LHCN-M2 (cell line): ENCODE measurements around the gene FURIN. TPM values are rescaled to one million over a fixed set of nuclear protein-coding genes. Genes with fewer than 3 reads are reported as not detected.
A peak's percentile ranks its signal among the peaks of the same experiment; 100 is the strongest.
"Not testable (repeated sequence)": the region's sequence is repeated elsewhere in the genome, so short reads cannot be mapped to it uniquely, and the experiment has no call there.

Source experiments
- DNase-seq: peaks from one replicate; pipeline ENCODE4 v3.0.0-alpha.2; 2012; ENCODE audit warnings: low read depth
- total RNA-seq: library from RNA; depleted of rRNA; stranded (reverse); fragments of >200 nt; gene quantifications from 2 replicates; pipeline ENCODE4 v1.2.3, GENCODE V29; 2014

Gene FURIN
- total RNA-seq, 1 experiment from 2014 or later, result 32.1 TPM

GRCh38 chr15:90844696-90845095, 23.7 kb upstream of the FURIN start:
- no peak for DNase-seq

DNA sequence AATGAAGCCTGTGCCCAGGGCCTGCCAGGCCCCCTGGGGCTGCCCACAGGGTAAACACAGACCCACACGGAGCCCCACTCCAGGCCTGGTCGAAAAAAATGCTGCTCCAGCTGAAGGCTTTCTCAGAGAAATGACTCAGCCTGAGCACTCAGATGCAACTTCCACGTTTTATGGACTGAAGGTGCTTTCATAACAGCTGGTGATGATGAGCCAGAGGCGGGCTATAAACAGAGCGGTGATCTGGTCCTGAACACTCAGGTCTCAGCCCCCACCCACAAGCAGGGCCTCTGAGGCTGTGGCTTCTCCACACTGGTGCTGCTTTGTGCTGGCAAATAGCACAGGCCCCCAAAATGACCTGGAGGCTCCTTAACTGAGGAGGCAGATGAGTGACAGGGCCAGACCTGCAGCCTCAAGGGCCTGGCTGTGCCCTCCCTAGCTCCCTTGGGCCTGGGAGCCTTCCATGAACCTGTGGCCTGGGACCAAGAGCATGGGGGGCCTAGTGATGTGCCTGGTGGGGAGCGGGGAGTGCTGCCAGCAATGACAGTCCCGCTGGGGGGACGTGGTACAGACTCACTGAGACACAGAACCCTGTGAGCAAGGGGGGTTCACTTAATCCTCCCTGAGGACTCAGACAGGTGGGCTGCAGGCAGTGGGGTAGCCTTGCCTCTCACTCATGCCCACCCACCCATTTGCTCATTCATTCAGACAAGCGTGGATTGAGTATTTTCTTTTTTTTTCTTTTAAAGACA, 23.0 kb upstream of the FURIN start:
- DNase-seq, result peak; percentile 92

- DNase-seq, result not testable (repeated sequence)
These were observed 19.0 kb upstream of the FURIN start for GRCh38 chr15:90849424-90849823.

- peak; percentile 41 for DNase-seq
These were observed 17.3 kb upstream of the FURIN start for GRCh38 chr15:90851114-90851513.

GRCh38 chr15:90851940-90852339, 16.4 kb upstream of the FURIN start:
- DNase-seq, result no peak

GRCh38 chr15:90855139-90855538, 13.2 kb upstream of the FURIN start:
- DNase-seq, result no peak

- DNase-seq, result no peak
These were observed 11.1 kb upstream of the FURIN start for GRCh38 chr15:90857337-90857736.

DNA sequence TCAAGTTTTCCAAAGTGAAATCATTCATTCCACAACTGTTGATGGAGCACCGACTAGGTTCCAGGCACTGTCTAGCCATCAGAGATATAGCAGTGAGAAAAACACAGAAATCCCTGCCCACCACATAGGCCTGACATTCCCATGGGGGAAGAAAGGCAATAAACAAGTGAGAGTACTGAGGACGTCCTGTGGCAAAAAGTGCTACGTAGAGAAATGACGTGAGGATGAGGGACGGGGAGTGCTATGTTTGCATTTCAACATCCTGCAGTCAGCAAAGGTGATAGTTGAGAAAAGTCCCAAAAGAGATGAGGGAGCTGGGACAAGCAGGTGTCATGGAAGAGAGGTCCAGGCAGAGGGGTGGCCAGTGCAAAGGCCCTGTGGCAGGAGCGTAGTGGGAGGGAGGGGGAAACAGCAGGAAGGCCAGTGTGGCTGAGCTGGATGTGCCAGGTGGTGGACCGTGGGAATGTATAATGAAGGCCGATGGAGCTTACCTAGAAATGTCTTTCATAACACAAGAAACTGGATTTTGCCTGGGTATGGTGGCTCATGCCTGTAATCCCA, 10.4 kb upstream of the FURIN start:
- DNase-seq, result no peak

GRCh38 chr15:90859234-90860131, 8.9 kb upstream of the FURIN start:
- DNase-seq, result no peak

DNA sequence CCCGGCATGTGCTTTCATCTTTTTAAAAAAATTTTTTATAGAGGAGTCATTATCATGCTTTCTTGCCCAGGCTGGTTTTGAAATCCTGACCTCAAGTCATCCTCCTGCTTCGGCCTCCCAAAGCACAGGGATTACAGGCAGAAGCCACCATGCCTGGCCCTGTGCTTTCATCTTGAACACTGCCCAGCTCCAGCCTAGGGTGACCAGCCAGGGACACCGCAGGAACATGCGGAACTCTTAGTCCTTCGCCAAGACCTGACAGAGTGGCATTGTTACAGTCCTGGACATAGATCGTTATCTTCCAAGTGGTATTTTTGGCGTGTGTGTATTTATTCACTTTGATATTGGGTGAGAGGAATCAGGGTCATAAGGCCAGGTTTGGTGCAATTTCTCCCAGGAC, 7.9 kb upstream of the FURIN start:
- DNase-seq, result no peak

- no peak for DNase-seq
These were observed 7.3 kb upstream of the FURIN start for GRCh38 chr15:90860942-90861675.

DNA sequence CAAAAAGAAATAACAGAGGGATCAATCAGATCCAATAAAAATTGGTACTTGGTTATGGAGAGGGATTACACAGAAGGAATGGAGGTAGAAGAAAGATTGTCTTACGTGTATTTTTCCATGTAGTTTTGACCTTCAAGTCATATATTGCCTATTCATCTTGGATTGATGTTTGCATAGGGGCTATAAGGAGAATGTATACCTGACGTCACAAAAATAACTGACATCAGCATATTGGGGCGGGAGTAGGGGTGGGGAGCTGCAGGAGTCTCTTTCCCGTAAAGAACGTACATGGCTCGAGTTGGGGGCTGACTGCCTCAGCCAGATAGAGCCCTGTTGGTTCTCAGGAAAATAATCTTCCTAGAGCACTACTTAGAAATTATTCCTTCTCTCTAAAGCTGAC, 5.9 kb upstream of the FURIN start:
- no peak for DNase-seq

GRCh38 chr15:90862964-90863778, 5.2 kb upstream of the FURIN start:
- peak; percentile 83 for DNase-seq

DNA sequence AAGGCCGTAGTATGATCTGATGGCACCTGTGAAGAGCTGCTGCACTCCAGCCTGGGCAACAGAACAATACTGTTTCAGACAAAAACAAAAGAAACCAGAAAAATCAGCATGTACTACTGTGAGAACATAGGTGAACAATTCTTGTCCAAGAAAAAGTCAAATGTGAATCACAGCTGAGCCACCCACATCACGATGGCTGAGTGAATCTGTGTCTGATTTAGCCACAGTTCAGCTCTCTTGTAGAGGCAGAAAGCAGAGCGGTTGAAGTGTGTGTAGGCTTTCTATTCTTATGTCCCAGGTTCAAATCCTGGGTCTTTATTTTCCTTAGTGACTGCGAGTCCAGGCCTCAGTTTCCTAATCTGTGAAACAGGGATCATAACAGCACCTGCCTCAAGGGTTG, 4.4 kb upstream of the FURIN start:
- DNase-seq, result no peak

DNA sequence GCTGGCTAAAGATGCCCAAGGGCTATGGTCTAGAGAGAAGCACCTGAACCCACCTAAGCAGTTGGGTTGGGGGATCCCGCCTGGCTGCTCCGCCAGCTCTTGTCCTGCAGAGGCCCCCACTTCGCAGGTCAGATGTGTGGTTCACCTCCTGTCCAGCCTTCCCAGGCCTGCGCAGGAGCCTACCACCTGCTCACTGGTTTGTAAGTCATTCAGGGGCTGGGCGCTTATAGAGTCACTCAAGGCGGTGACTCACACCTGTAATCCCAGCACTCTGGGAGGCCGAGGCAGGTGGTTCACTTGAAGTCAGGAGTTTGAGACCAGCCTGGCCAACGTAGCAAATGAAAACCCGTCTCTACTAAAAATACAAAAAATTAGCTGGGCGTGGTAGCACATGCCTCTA, 3.9 kb upstream of the FURIN start:
- DNase-seq, result peak; percentile 56

DNA sequence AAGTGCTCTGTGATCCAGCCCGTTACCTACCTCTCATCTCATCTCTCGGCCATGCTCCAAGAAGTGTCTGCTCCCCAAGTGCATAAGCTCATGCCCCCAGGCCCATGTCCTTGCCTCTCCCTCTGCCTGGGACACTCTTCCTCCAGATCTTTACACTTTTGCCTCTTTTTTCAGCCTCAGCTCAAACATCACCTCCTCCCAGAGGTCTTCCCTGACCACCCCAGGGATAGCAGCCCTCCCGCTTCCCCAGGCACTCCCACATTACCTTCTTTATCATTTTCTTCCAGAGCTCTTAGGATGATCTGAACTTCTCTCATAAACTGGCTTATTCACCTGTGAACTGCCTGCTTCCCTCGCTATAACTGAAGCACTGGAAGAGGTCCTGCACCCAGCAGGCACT, 2.7 kb upstream of the FURIN start:
- no peak for DNase-seq

DNA sequence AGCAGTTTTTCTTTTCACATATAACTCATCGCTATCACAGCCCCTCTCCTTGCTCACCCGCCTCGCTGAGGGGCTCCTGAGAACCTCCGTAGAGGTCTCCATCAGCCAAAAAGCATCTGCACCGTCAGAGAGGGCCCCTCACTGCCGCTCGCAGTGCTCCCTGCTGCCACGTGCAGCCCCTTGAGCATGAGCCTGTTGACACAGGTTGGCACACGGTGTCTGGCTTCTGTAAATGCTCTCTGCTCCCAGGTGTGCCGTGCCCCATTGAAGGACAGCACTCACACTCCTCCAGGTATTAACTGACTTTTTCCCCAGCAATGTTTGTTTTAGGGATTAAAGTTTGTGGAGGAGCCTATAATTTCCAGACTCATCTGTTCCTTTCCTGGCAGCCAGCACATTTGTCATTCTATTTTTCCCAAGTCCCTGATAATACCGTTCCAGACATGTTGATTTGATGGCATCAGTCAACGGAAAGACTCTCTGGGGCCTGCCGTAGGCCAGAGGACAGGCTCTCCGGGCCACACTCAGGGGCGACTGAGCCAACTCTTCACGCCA, 2.1 kb upstream of the FURIN start:
- no peak for DNase-seq

DNA sequence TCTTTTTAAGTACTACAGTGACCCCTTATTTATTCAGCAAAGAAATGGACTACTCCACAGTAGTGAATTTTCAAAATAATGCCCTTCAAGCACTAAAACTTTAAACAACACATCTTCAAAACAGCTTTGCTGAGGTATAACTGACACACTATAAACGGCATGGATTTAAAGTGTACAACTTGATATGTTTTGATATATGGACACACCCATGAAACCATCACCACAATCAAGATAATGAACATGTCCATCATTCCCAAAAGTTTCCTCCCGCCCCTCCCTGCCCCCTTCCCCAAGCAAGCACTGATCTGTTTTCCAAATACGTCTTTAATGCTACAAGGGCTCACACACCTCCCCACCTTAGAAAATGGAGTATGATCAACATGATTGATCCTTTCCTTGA, 1.6 kb upstream of the FURIN start:
- no peak for DNase-seq

- no peak for DNase-seq
These were observed 753 bp downstream of the FURIN start for GRCh38 chr15:90869140-90869541.

DNA sequence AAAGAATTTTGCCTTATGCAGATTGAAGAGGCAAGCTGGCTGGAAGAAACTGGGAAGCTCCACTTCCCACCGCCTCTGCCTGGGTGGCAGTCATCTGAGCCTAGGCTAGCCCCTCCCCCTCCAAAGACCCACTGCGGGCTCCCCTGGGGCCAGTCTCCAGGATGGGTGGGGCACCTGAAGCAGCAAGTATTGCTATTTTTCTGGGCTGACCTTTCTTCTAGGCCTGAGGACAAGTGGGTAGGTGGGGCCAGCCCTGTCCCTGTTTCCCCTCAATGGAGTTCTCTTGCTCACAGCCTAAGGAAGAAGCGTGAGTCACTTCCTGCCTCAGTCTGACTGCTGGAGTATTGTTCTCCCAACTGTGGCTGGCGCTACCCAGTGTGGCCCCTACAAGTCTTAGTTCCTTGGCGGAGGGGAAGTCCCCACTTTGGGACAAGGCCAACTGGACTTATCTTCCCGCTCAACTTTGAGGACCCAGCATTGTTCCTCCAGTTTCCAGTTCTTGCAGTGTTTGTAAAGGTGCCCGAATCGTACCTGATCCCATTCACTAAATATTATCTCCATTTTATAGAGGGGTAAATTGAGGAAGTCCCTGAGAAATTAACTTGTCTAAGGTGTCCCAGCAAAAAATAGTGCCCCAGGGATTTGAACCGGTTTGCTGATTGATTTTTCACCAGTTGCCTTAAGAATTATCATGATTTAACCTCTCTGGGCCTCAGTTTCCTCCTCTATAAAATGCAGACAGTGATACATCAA, 1.4 kb downstream of the FURIN start:
- DNase-seq, result peak; percentile 66
